DMS79 treated with DMSO at 0.1 percent for 48 hours (cell line): Measurements from ENCODE around the gene WNT9A.
"Not testable (repeated sequence)": the region's sequence is repeated elsewhere in the genome, so short reads cannot be mapped to it uniquely, and the experiment has no call there.

Experiments
- DNase-seq: peaks from one replicate; lab custom pipeline; 2025; lab: John Stamatoyannopoulos, UW

WNT9A gene

GRCh38 chr1:227910511-227911153 is 37.1 kb downstream of the WNT9A start:
- no peak for DNase-seq

- DNase-seq = not testable (repeated sequence)
Measured at GRCh38 chr1:227909923-227910328, 37.8 kb downstream of the WNT9A start.

- DNase-seq = no peak
Measured at GRCh38 chr1:227909188-227909587, 38.5 kb downstream of the WNT9A start.

GRCh38 chr1:227908359-227908758 is 39.4 kb downstream of the WNT9A start:
- DNase-seq = no peak

- no peak for DNase-seq
Measured at GRCh38 chr1:227907439-227908015, 40.2 kb downstream of the WNT9A start.

- DNase-seq = no peak
Measured at GRCh38 chr1:227906550-227907071, 41.1 kb downstream of the WNT9A start.

GRCh38 chr1:227905573-227906487 is 41.9 kb downstream of the WNT9A start:
- DNase-seq = no peak

GRCh38 chr1:227904541-227905335 is 43.0 kb downstream of the WNT9A start:
- no peak for DNase-seq

GRCh38 chr1:227903614-227904501 is 43.9 kb downstream of the WNT9A start:
- no peak for DNase-seq

- no peak for DNase-seq
Measured at GRCh38 chr1:227903061-227903521, 44.6 kb downstream of the WNT9A start.

GRCh38 chr1:227902641-227902990 is 45.1 kb downstream of the WNT9A start:
- DNase-seq = no peak

GRCh38 chr1:227901906-227902640 is 45.7 kb downstream of the WNT9A start:
- no peak for DNase-seq

GRCh38 chr1:227901239-227901905 is 46.4 kb downstream of the WNT9A start:
- DNase-seq = no peak

- DNase-seq = no peak
Measured at GRCh38 chr1:227900571-227901051, 47.1 kb downstream of the WNT9A start.

GRCh38 chr1:227899820-227900449 is 47.8 kb downstream of the WNT9A start:
- DNase-seq = no peak

- no peak for DNase-seq
Measured at GRCh38 chr1:227899141-227899819, 48.5 kb downstream of the WNT9A start.

GRCh38 chr1:227898502-227899140 is 49.1 kb downstream of the WNT9A start:
- DNase-seq = no peak
